Glutamatergic neuron (in vitro differentiated cells): ENCODE results near the gene CEACAM19. TPM values are rescaled to one million over a fixed set of nuclear protein-coding genes. Genes with fewer than 3 reads are reported as not detected.

Source experiments
- DNase-seq: peaks from one replicate; pipeline ENCODE4 v3.0.0; 2022
- H3K27ac Mint-ChIP-seq: one replicate; pipeline ENCODE4 v1.8.0; 2020; ENCODE audit warnings: mild to moderate bottlenecking, mixed read lengths, inconsistent platforms; ENCODE audit not compliant: unreplicated experiment
- H3K27me3 Mint-ChIP-seq: one replicate; pipeline ENCODE4 v1.8.0; 2020; ENCODE audit warnings: mild to moderate bottlenecking, moderate library complexity, mixed read lengths, inconsistent platforms; ENCODE audit not compliant: unreplicated experiment
- H3K36me3 Mint-ChIP-seq: one replicate; pipeline ENCODE4 v1.8.0; 2020; ENCODE audit warnings: mild to moderate bottlenecking, mixed read lengths, inconsistent platforms; ENCODE audit not compliant: unreplicated experiment
- H3K4me1 Mint-ChIP-seq: one replicate; pipeline ENCODE4 v1.8.0; 2020; ENCODE audit warnings: mild to moderate bottlenecking, low read depth, mixed read lengths, inconsistent platforms; ENCODE audit not compliant: unreplicated experiment
- H3K4me3 Mint-ChIP-seq: one replicate; pipeline ENCODE4 v1.8.0; 2020; ENCODE audit warnings: mild to moderate bottlenecking, mixed read lengths, inconsistent platforms; ENCODE audit not compliant: unreplicated experiment
- H3K9me3 Mint-ChIP-seq: one replicate; pipeline ENCODE4 v1.8.0; 2020; ENCODE audit warnings: mild to moderate bottlenecking, moderate library complexity, mixed read lengths, inconsistent platforms; ENCODE audit not compliant: unreplicated experiment
- total RNA-seq: library from RNA; stranded (reverse); fragmentation: NEBNext Ultra II Directional; extraction: Animal tissue kit (Norgen Biotek cat#: 25700); gene quantifications from one replicate; pipeline ENCODE4 v1.2.1, GENCODE V29; 2021; ENCODE audit not compliant: unreplicated experiment
- TF ChIP-seq, protein P1 (sequence below): fragments of 200-600 bp; sonication (generic); IDR thresholded peaks from one replicate; pipeline ENCODE4 v1.5.0; 2021; ENCODE audit not compliant: partially characterized antibody, unreplicated experiment

The CEACAM19 gene
- total RNA-seq, 1 donor from 2014 or later, result 1.5 TPM

DNA sequence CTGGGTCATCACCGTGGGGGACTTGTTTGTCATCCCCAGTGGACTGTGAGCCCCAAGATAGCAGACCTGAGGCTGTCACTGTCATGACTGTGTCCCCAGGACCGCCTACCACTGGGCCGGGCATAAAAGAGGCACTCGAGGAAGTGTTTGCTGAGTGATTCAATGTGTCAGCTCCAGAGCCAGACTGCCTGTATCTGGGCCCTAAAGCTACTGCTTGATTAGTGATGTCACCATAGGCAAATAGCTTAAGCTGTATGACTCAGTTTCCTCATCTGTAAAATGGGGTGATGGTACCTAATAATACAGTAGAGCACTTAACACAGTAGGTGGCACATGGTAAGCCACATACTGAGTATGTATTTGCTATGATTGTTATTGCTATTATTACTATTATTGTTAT is 11.2 kb upstream of the CEACAM19 start:
- Mint-ChIP-seq H3K4me3 (no peak overlapping the region), H3K36me3 (no peaks in the 10 kb centered on the region), H3K4me1 (peaks cover 15% of the 10 kb centered on the region), H3K27ac (no peak overlapping the region), H3K27me3 (no peaks in the 10 kb centered on the region), H3K9me3 (peaks cover 3% of the 10 kb centered on the region)
- TF ChIP-seq, protein P1, sequence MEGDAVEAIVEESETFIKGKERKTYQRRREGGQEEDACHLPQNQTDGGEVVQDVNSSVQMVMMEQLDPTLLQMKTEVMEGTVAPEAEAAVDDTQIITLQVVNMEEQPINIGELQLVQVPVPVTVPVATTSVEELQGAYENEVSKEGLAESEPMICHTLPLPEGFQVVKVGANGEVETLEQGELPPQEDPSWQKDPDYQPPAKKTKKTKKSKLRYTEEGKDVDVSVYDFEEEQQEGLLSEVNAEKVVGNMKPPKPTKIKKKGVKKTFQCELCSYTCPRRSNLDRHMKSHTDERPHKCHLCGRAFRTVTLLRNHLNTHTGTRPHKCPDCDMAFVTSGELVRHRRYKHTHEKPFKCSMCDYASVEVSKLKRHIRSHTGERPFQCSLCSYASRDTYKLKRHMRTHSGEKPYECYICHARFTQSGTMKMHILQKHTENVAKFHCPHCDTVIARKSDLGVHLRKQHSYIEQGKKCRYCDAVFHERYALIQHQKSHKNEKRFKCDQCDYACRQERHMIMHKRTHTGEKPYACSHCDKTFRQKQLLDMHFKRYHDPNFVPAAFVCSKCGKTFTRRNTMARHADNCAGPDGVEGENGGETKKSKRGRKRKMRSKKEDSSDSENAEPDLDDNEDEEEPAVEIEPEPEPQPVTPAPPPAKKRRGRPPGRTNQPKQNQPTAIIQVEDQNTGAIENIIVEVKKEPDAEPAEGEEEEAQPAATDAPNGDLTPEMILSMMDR, result no peak
- DNase-seq, result no peak

DNA sequence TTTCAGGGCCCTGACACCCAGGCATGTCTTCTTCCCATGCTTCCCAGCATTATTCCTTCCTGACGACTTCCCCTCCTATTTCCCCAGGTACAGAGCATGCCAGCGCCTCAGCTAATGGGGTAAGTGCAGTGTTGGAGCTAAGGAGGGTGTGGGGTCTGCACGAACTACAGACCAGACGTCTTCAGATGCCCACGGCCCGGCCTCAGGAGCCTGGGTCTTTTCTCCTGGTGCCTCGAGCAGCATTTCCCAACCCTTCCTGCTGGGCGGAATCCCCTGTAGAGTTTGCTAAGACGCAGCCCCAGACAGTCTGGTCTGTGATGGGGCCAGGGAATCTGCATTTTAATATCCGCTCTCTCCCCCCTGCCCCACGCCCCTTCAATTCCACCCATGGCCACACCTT is 10.1 kb upstream of the CEACAM19 start:
- Mint-ChIP-seq H3K36me3 (no peaks in the 10 kb centered on the region), H3K4me3 (no peak overlapping the region), H3K27ac (no peak overlapping the region), H3K4me1 (peaks cover 15% of the 10 kb centered on the region), H3K9me3 (peaks cover 3% of the 10 kb centered on the region), H3K27me3 (no peaks in the 10 kb centered on the region)
- TF ChIP-seq, protein P1, result no peak
- no peak for DNase-seq

DNA sequence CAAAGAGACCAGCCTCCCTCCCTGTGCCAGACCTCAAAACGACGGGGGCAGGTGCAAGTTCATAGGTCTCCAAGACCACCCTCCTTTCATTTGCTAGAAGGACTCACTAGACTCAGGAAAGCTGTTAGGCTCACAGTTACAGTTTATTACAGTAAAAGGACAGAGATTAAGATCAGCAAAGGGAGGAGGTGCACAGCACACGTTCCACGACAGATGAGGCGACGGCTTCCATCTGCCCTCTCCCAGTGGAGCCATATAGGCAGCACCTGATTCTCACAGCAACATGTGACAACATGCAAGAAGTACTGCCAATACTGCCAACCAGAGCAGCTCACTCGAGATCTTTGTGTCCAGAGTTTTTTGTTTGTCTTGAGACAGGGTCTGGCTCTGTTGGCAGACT is 9.4 kb upstream of the CEACAM19 start:
- DNase-seq, result no peak
- H3K36me3 Mint-ChIP-seq, result no peaks in the 10 kb centered on the region
- peaks cover 15% of the 10 kb centered on the region for H3K4me1 Mint-ChIP-seq
- H3K9me3 Mint-ChIP-seq, result peaks cover 3% of the 10 kb centered on the region
- TF ChIP-seq, protein P1, result no peak
- no peak overlapping the region for H3K27ac Mint-ChIP-seq
- H3K27me3 Mint-ChIP-seq, result no peaks in the 10 kb centered on the region
- no peak overlapping the region for H3K4me3 Mint-ChIP-seq

DNA sequence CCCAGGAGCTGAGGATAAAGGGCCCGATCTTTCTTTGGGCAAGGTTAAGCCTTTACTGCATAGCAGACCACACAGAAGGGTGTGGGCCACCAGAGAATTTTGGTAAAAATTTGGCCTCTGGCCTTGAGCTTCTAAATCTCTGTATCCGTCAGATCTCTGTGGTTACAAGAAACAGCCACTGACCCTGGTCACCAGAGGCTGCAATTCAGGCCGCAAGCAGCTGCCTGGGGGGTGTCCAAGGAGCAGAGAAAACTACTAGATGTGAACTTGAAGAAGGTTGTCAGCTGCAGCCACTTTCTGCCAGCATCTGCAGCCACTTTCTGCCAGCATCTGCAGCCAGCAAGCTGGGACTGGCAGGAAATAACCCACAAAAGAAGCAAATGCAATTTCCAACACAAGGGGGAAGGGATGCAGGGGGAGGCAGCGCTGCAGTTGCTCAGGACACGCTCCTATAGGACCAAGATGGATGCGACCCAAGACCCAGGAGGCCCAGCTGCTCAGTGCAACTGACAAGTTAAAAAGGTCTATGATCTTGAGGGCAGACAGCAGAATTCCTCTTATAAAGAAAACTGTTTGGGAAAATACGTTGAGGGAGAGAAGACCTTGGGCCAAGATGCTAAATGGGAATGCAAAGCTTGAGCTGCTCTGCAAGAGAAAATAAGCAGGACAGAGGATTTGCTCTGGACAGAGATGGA is 8.4 kb upstream of the CEACAM19 start:
- H3K36me3 Mint-ChIP-seq, result no peaks in the 10 kb centered on the region
- TF ChIP-seq, protein P1, result no peak
- H3K27me3 Mint-ChIP-seq, result no peaks in the 10 kb centered on the region
- no peak for DNase-seq
- H3K4me1 Mint-ChIP-seq, result peaks cover 15% of the 10 kb centered on the region
- H3K9me3 Mint-ChIP-seq, result peaks cover 3% of the 10 kb centered on the region
- no peak overlapping the region for H3K27ac Mint-ChIP-seq
- H3K4me3 Mint-ChIP-seq, result no peak overlapping the region

DNA sequence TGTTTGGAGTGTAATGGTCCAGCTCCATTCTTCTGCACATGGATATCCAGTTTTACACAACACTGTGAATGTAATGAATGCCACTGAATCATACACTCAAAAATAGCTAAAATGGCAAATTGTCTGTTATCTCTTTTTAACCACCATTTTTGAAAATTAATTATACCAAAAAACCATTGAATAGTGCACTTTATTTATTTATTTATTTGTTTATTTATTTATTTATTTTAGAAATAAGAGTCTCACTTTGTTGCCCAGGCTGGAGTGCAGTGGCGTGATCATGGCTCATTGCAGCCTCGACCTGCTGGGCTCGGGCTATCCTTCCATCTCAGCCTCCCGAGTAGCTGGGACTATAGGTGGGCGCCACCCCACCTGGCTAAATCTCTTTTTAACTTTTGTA is 7.3 kb upstream of the CEACAM19 start:
- DNase-seq, result no peak
- Mint-ChIP-seq H3K4me3 (no peak overlapping the region), H3K27me3 (no peaks in the 10 kb centered on the region), H3K4me1 (peaks cover 15% of the 10 kb centered on the region), H3K9me3 (peaks cover 3% of the 10 kb centered on the region), H3K27ac (no peak overlapping the region), H3K36me3 (no peaks in the 10 kb centered on the region)
- TF ChIP-seq, protein P1, result no peak
